Panc1 (cell line): ENCODE results near the gene CYBA. TPM values are rescaled to one million over a fixed set of nuclear protein-coding genes. Genes with fewer than 3 reads are reported as not detected.

Source experiments
- ATAC-seq: fragments of 200-7000 bp; cut with Tn5 transposase; 2 replicates; pipeline ENCODE4 v1.9.1; 2020; ENCODE audit warnings: mild to moderate bottlenecking, moderate library complexity
- BruUV-seq: library from RNA; stranded (reverse); fragments of 400-500 nt; replicated peaks from 2 replicates; lab custom pipeline; 2021; lab: Mats Ljungman, UMichigan
- CTCF ChIA-PET: fragments of 300-600 bp; sonication (Branson Sonifier 250); formaldehyde crosslinking; loops from one replicate; lab custom pipeline; 2022; ENCODE audit warnings: antibody characterized with exemption; lab: Charles Lee
- POLR2A ChIA-PET: fragments of 300-600 bp; sonication (Branson Sonifier 250); formaldehyde crosslinking; loops from one replicate; lab custom pipeline; 2022; ENCODE audit warnings: antibody characterized with exemption; lab: Charles Lee
- DNase-seq: peaks from one replicate; pipeline ENCODE4 v3.0.0-alpha.2; 2010; ENCODE audit warnings: low read depth, low spot score
- H3K27ac ChIP-seq: 2 replicates; pipeline ENCODE4 v1.5.1; 2011; ENCODE audit warnings: mild to moderate bottlenecking, low read length, inconsistent platforms
- H3K27me3 ChIP-seq: fragments of 200-500 bp; sonication (Bioruptor generic); 2 replicates; pipeline ENCODE4 v1.6.0; 2014; ENCODE audit warnings: low read length, inconsistent platforms; ENCODE audit not compliant: control insufficient read depth, insufficient read depth
- H3K36me3 ChIP-seq: fragments of 200-500 bp; sonication (Bioruptor generic); 2 replicates; pipeline ENCODE4 v1.5.1; 2014; ENCODE audit warnings: inconsistent platforms, mild to moderate bottlenecking, low read length, moderate library complexity; ENCODE audit not compliant: control insufficient read depth, insufficient read depth
- H3K4me1 ChIP-seq: 2 replicates; pipeline ENCODE4 v1.5.1; 2011; ENCODE audit warnings: inconsistent platforms, mild to moderate bottlenecking, low read length, moderate library complexity; ENCODE audit not compliant: control insufficient read depth, insufficient read depth
- H3K4me3 ChIP-seq, 2 experiments: 2 replicates each; pipeline ENCODE4 v1.5.1; 2011 to 2012; ENCODE audit warnings: low read depth in 2 of 2, low read length in 2 of 2, mild to moderate bottlenecking in 2 of 2, inconsistent platforms in 1 of 2, moderate library complexity in 1 of 2
- H3K9me3 ChIP-seq: fragments of 200-500 bp; sonication (Bioruptor generic); 2 replicates; pipeline ENCODE4 v1.5.1; 2014; ENCODE audit warnings: low read depth, mild to moderate bottlenecking, inconsistent platforms, low read length, moderate library complexity; ENCODE audit not compliant: control insufficient read depth, insufficient read depth
- POLR2AphosphoS5 ChIP-seq: IDR thresholded peaks from 2 replicates; pipeline ENCODE4 v1.6.1; 2012; ENCODE audit warnings: mild to moderate bottlenecking, low read depth, low read length, moderate library complexity
- SIN3A ChIP-seq: IDR thresholded peaks from 2 replicates; pipeline ENCODE4 v1.6.1; 2012; ENCODE audit warnings: low read depth, mild to moderate bottlenecking, low read length, moderate library complexity, borderline replicate concordance; ENCODE audit not compliant: insufficient read depth
- TCF7L2 ChIP-seq: IDR thresholded peaks from 2 replicates; pipeline ENCODE4 v1.6.1; 2011; ENCODE audit warnings: mild to moderate bottlenecking, low read depth, low read length, inconsistent platforms
- in situ Hi-C: cut with HindIII; loops from 2 replicates; pipeline ENCODE4 v1.10.0; 2016; ENCODE audit warnings: low sequenced_read_pairs, low pct_unique_long_range_greater_than_20kb
- intact Hi-C: fragments of 100-400 bp; cut with micrococcal nuclease; formaldehyde crosslinking; loops from one replicate; pipeline ENCODE4 v1.10.0; 2022; ENCODE audit not compliant: unreplicated experiment
- total RNA-seq: library from RNA; stranded (reverse); gene quantifications from one replicate; pipeline ENCODE4 v1.2.1, GENCODE V29; 2021; ENCODE audit not compliant: unreplicated experiment
- TF ChIP-seq, protein P1 (sequence below): fragments of 450-650 bp; IDR thresholded peaks from 2 replicates; pipeline ENCODE4 v1.5.1; 2017; ENCODE audit warnings: mild to moderate bottlenecking
- TF ChIP-seq, protein P2 (sequence below), 2 experiments: IDR thresholded peaks; 2 replicates each; pipeline ENCODE4 v1.6.1; 2011 to 2012; ENCODE audit warnings: low read depth in 2 of 2, control low read depth in 1 of 2, low read length in 1 of 2, mild to moderate bottlenecking in 1 of 2, moderate library complexity in 1 of 2; ENCODE audit not compliant: insufficient read depth in 1 of 2

Gene CYBA
- total RNA-seq, 1 experiment from 2014 or later, result 233 TPM

DNA sequence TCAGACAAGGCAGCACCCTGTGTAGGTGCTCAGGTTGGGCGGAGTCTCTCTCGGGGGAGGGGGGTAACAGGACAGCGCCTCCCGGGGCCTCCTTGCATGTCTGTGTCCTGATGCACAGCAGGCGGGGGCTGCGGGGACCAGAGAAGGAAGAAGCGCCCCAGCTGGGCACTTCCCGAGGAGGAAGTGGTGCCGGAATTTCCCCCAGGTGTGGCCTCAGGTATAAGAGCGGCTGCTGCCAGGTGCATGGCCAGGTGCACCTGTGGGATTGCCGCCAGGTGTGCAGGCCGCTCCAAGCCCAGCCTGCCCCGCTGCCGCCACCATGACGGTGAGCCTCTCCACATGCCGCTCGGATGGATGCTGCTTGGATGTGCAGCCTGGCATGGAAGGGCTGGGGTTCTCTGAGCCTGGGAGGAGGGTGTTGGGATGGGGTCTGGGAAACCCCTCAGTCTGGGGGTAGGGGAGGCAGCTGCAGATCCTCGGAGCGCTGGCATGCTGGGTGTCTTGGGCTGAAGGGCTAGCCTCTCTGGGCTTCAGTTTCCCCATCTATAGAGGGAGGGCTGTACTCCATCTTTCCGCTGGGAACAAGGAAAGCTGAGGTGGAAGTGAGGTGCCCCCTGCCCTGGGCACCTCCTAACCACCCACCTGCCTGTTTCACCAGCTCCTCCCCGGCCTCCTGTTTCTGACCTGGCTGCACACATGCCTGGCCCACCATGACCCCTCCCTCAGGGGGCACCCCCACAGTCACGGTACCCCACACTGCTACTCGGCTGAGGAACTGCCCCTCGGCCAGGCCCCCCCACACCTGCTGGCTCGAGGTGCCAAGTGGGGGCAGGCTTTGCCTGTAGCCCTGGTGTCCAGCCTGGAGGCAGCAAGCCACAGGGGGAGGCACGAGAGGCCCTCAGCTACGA is 12.3 kb downstream of the CYBA start, which contains the start of gene IL17C:
Gene IL17C, plus strand, starts transcription at position 250 of the 908 bp plus-strand sequence. Its CDS starts 70 bp downstream, at position 320.
- no peak for DNase-seq
- Histone ChIP-seq H3K4me3 (no peak within 1 kb of the TSS), H3K27ac (no peak within 1 kb of the TSS), H3K4me1 (no peaks in the 10 kb centered on the region), H3K27me3 (no peaks in the 10 kb centered on the region), H3K36me3 (no peaks in the 10 kb centered on the region), H3K9me3 (no peaks in the 10 kb centered on the region)
- ATAC-seq, result no peak
- TF ChIP-seq POLR2AphosphoS5 (no peak), TCF7L2 (no peak), SIN3A (no peak)
- TF ChIP-seq, protein P1, sequence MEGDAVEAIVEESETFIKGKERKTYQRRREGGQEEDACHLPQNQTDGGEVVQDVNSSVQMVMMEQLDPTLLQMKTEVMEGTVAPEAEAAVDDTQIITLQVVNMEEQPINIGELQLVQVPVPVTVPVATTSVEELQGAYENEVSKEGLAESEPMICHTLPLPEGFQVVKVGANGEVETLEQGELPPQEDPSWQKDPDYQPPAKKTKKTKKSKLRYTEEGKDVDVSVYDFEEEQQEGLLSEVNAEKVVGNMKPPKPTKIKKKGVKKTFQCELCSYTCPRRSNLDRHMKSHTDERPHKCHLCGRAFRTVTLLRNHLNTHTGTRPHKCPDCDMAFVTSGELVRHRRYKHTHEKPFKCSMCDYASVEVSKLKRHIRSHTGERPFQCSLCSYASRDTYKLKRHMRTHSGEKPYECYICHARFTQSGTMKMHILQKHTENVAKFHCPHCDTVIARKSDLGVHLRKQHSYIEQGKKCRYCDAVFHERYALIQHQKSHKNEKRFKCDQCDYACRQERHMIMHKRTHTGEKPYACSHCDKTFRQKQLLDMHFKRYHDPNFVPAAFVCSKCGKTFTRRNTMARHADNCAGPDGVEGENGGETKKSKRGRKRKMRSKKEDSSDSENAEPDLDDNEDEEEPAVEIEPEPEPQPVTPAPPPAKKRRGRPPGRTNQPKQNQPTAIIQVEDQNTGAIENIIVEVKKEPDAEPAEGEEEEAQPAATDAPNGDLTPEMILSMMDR, result no peak
- TF ChIP-seq, protein P2, sequence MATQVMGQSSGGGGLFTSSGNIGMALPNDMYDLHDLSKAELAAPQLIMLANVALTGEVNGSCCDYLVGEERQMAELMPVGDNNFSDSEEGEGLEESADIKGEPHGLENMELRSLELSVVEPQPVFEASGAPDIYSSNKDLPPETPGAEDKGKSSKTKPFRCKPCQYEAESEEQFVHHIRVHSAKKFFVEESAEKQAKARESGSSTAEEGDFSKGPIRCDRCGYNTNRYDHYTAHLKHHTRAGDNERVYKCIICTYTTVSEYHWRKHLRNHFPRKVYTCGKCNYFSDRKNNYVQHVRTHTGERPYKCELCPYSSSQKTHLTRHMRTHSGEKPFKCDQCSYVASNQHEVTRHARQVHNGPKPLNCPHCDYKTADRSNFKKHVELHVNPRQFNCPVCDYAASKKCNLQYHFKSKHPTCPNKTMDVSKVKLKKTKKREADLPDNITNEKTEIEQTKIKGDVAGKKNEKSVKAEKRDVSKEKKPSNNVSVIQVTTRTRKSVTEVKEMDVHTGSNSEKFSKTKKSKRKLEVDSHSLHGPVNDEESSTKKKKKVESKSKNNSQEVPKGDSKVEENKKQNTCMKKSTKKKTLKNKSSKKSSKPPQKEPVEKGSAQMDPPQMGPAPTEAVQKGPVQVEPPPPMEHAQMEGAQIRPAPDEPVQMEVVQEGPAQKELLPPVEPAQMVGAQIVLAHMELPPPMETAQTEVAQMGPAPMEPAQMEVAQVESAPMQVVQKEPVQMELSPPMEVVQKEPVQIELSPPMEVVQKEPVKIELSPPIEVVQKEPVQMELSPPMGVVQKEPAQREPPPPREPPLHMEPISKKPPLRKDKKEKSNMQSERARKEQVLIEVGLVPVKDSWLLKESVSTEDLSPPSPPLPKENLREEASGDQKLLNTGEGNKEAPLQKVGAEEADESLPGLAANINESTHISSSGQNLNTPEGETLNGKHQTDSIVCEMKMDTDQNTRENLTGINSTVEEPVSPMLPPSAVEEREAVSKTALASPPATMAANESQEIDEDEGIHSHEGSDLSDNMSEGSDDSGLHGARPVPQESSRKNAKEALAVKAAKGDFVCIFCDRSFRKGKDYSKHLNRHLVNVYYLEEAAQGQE (IDR thresholded peaks at IDR 0.05; ENCODE audit: insufficient read depth in 1 of 2, low read depth in 2 of 2, low read length in 1 of 2), result no peak
- ChIA-PET POLR2A (no interaction called here), CTCF (interaction anchor here (0.6 kb wide), 1 partner anchor 50 kb away, joined by 4 read pairs; no protein-coding TSS in a partner anchor)
- intact Hi-C loops (no loop called here), in situ Hi-C loops (no loop called here)
- no TSS peak for BruUV-seq

DNA sequence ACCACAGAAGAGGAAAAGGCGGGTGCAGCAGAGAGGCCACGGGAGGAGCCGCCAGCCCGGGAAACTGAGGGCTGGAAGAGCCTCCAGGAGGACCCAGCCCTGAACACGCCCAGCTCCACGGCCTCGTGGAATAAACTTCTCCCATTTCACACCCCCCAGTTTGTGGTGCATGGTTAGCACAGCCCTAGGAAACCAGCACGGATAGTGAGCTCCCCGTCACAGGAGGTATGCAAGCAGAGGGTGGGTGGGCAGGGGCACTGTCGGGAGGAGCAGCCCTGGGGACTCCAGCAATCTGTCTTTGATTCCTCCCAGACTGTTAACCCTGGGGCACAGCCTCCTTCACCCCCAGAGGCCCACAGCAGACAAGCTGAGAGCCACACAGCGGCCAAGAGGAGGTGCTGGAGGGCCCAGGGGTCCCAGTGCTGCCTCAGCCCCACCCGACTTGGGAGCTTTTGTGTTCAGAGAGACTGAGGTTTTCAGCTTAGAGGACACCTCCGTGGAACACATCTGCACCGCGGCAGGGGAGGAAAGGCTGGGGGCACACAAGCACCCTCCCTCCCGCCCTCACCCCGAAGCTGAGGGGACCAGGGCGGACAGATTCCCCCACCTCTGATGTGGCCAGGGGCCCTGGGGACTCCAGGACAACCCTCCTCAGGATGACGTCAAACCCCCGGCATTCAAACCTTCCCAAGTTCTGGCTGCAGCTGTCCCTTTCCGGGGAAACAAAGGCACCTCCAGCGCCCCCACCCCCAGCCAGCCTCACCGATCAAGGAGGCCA is 14.2 kb downstream of the CYBA start:
- no peak for DNase-seq
- Histone ChIP-seq H3K27ac (no peak overlapping the region), H3K36me3 (no peaks in the 10 kb centered on the region), H3K9me3 (no peaks in the 10 kb centered on the region), H3K4me1 (no peaks in the 10 kb centered on the region), H3K27me3 (no peaks in the 10 kb centered on the region), H3K4me3 (no peak overlapping the region)
- in situ Hi-C loops, result no loop called here
- CTCF ChIA-PET, result no interaction called here
- TF ChIP-seq, protein P2 (IDR thresholded peaks at IDR 0.05; ENCODE audit: insufficient read depth in 1 of 2, low read depth in 2 of 2, low read length in 1 of 2), result no peak
- TF ChIP-seq TCF7L2 (no peak), SIN3A (no peak)
- POLR2A ChIA-PET, result no interaction called here
- intact Hi-C loops, result no loop called here
- no peak for ATAC-seq
- BruUV-seq, result no TSS peak
